Heart right ventricle (tissue), 16 donors: Measurements from ENCODE around the gene AKNAD1. TPM values are rescaled to one million over a fixed set of nuclear protein-coding genes. Genes with fewer than 3 reads are reported as not detected.
"Not testable (repeated sequence)": the region's sequence is repeated elsewhere in the genome, so short reads cannot be mapped to it uniquely, and the experiment has no call there.

Experiments
- ATAC-seq, 8 donors: fragments of 200-7000 bp; cut with Tn5 transposase; one replicate each; pipeline ENCODE4 v1.9.1; 2020; ENCODE audit warnings: mild to moderate bottlenecking in 8 of 8, moderate library complexity in 8 of 8, moderate number of reproducible peaks in 1 of 8
- DNase-seq, 2 donors: peaks; one replicate each; pipeline ENCODE4 v3.0.0-alpha.2; 2020
- H3K27ac ChIP-seq, 10 donors: fragments of 200-600 bp; sonication (generic) in 2 of 10; one replicate each; pipeline versions ENCODE4 v1.5.0 to v1.8.0; 2020 to 2022; ENCODE audit warnings: mild to moderate bottlenecking in 3 of 10
- H3K27me3 ChIP-seq, 7 donors: fragments of 200-600 bp; one replicate each; pipeline ENCODE4 v1.8.0; 2021 to 2022; ENCODE audit warnings: mild to moderate bottlenecking in 2 of 7
- H3K36me3 ChIP-seq, 9 donors: fragments of 200-600 bp; sonication (generic) in 1 of 9; one replicate each; pipeline versions ENCODE4 v1.5.0 to v1.8.0; 2020 to 2022; ENCODE audit warnings: mild to moderate bottlenecking in 2 of 9
- H3K4me1 ChIP-seq, 9 donors: fragments of 200-600 bp; sonication (generic) in 1 of 9; one replicate each; pipeline versions ENCODE4 v1.5.0 to v1.8.0; 2020 to 2022; ENCODE audit warnings: mild to moderate bottlenecking in 4 of 9
- H3K4me3 ChIP-seq, 10 donors: fragments of 200-600 bp; sonication (generic) in 2 of 10; one replicate each; pipeline versions ENCODE4 v1.5.0 to v1.8.0; 2020 to 2022; ENCODE audit warnings: mild to moderate bottlenecking in 7 of 10, moderate library complexity in 2 of 10
- H3K9me3 ChIP-seq, 11 donors: fragments of 200-600 bp in 10 of 11; sonication (generic) in 2 of 11; one replicate each; pipeline versions ENCODE4 v1.5.0 to v1.8.0; 2013 to 2022; ENCODE audit warnings: mild to moderate bottlenecking in 2 of 11, control low read depth in 1 of 11, moderate library complexity in 1 of 11
- CTCF ChIP-seq, 9 donors: fragments of 200-600 bp; sonication (generic) in 2 of 9; IDR thresholded peaks; one replicate each; pipeline versions ENCODE4 v1.5.0 to v1.8.0; 2021 to 2022; ENCODE audit warnings: antibody characterized with exemption in 9 of 9, mild to moderate bottlenecking in 5 of 9, moderate library complexity in 1 of 9
- WGBS, 2 donors: extraction: QIAGEN DNeasy Blood & Tissue Kit; methylation state at CpG; one replicate each; pipeline ENCODE4 v1.1.7; 2013; ENCODE audit warnings: inconsistent platforms in 1 of 2; 5-methylcytosine and 5-hydroxymethylcytosine counted together
- intact Hi-C, 10 donors: fragments of 100-400 bp; cut with DNase I; formaldehyde crosslinking; loops; one replicate each; pipeline versions ENCODE4 v1.11.1 to v1.14.2; 2022
- polyA plus RNA-seq, 2 donors: library from polyadenylated mRNA; stranded (reverse); fragments of 200-250 nt; gene quantifications; one replicate each; pipeline ENCODE4 v1.2.3, GENCODE V29; 2013
- total RNA-seq, 10 donors: library from RNA; stranded (reverse); fragmentation: NEBNext Ultra II Directional in 3 of 10; extraction: Animal tissue kit (Norgen Biotek cat#: 25700) in 3 of 10; gene quantifications; one replicate each; pipeline versions ENCODE4 v1.2.1 to v1.2.4, GENCODE V29; 2021 to 2023
- donor health status: Arrhythmogenic right ventricular cardiomyopathy.
- donor health status: ischemic (EF 13 %, LVEDD 7.1; RV severe dilation, severe dysfunction).
- donor health status: healthy with polysubstance abuse.
- donor health status: DM: no; HTN: yes; CAD: no.
- donor health status: DM: no; HTN: no; CAD: no.
- donor health status: ischemic (EF 25% LVEDD 6.9; RV normal size, moderate dysfunction).
- donor health status: ischemic (EF 25% LVEDD 5.7; RV mildly dilated, moderate dysfunction).
- donor health status: healthy.
- donor health status: DM: yes; HTN: yes; CAD: no.
- donor health status: Ischemic cardiomyopathy.
- donor health status: ischemic (EF 35%, LVEDD 5.7; RV mildly dilated, moderate dysfunction).
- donor health status: nonischemic (EF 11% LVEDD 7.7; RV severe dilation, severe dysfunction).
- donor health status: DM: yes; HTN: yes; CAD: no.
- donor health status: PGD.
- donor health status: ischemic (EF 29% LVEDD 5.4; RV normal size, mild dysfunction).
- donor health status: nonischemic (EF 23%, LVEDD 6.1; RV moderate dilation, normal function).

AKNAD1 gene
- total and polyA plus RNA-seq, 12 donors, result 0.06 to 0.15 TPM; not detected in 10

DNA sequence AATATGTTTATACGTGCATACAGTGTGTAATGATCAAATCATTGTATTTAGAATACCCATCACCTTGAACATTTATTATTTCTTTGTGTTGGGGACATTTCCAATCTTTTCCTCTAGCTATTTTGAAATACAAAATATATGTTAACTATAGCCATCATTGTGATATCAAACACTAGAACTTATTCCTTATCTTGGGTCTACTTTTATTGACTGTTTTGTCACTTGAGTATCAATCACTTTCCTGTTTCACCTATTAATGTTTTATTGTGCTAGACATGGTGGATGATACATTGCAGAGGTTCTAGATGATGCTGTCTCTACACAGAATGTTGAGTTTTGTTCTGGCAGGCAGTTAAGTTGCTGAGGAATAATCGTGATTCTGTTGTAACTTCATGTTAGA is 64.5 kb downstream of the AKNAD1 start:
- WGBS, 2 donors, result 98 to 99% methylated on average over 2 of the region's 2 CpGs
- DNase-seq (no peak), ATAC-seq (no peak)
- intact Hi-C loops, result no loop called here
- Histone ChIP-seq H3K4me1 (no peaks in the 10 kb centered on the region), H3K27ac (no peak overlapping the region), H3K4me3 (no peak overlapping the region), H3K27me3 (no peaks in the 10 kb centered on the region), H3K36me3 (peaks cover 0 to 100% (median 66%) of the 10 kb centered on the region in 9 donors), H3K9me3 (peaks cover 0 to 22% (median 5%) of the 10 kb centered on the region in 11 donors)
- no peak for TF ChIP-seq CTCF (IDR thresholded peaks at IDR 0.05)

DNA sequence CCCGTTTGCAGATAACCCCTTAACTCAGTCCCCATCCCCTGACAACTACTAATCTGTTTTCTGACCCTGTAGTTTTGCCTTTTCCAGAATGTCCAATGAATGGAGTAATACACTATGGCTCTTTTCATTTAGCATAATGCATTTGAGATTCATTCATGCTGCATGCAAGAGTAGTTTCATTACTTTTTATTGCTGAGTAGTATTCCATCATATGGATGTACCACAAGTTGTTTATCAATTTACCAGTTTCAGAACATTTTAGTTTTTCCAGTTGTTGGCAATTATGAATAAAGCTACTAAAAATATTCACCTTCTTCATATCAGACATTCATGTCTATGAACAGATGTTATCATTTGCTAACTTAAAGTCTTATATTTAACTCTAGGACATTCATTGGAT is 65.1 kb downstream of the AKNAD1 start:
- ATAC-seq (no peak), DNase-seq (no peak)
- intact Hi-C loops, result no loop called here
- no peak for TF ChIP-seq CTCF (IDR thresholded peaks at IDR 0.05)
- Histone ChIP-seq H3K27me3 (no peaks in the 10 kb centered on the region), H3K36me3 (peaks cover 0 to 100% (median 59%) of the 10 kb centered on the region in 9 donors), H3K4me1 (no peaks in the 10 kb centered on the region), H3K9me3 (peaks cover 0 to 22% (median 5%) of the 10 kb centered on the region in 11 donors), H3K4me3 (no peak overlapping the region), H3K27ac (no peak overlapping the region)
- 100% methylated on average over 1 of the region's 1 CpG for WGBS, 2 donors

DNA sequence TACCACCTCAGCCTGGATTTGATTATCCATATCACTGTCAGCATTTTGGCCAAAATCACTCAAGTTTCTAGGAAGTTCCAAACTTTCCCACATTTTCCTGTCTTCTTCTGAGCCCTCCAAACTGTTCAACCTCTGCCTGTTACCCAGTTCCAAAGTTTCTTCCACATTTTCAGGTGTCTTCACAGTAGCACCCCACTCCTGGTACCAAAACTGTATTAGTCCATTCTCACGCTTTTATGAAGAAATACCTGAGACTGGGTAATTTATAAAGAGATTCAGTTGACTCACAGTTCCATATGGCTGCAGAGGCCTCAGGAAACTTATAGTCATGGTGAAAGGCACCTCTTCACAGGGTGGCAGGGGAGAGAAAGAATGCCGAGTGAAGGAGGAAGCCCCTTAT is 71.0 kb downstream of the AKNAD1 start:
- no peak overlapping the region for H3K27ac ChIP-seq
- intact Hi-C loops, result no loop called here
- no peak for TF ChIP-seq CTCF (IDR thresholded peaks at IDR 0.05)
- no peaks in the 10 kb centered on the region for H3K4me1 ChIP-seq
- ATAC-seq (no peak), DNase-seq (no peak)
- WGBS, 2 donors, result 97 to 99% methylated on average over 2 of the region's 2 CpGs
- H3K9me3 ChIP-seq, result peaks cover 0 to 27% (median 14%) of the 10 kb centered on the region in 11 donors
- H3K36me3 ChIP-seq, result peaks cover 0 to 100% (median 54%) of the 10 kb centered on the region in 9 donors
- no peaks in the 10 kb centered on the region for H3K27me3 ChIP-seq
- H3K4me3 ChIP-seq, result no peak overlapping the region

- intact Hi-C loops, result no loop called here
- Histone ChIP-seq H3K4me3 (no peak overlapping the region), H3K27ac (no peak overlapping the region), H3K36me3 (peaks cover 0 to 100% (median 55%) of the 10 kb centered on the region in 9 donors), H3K9me3 (peaks cover 0 to 26% (median 14%) of the 10 kb centered on the region in 11 donors), H3K4me1 (no peaks in the 10 kb centered on the region), H3K27me3 (no peaks in the 10 kb centered on the region)
- TF ChIP-seq CTCF (IDR thresholded peaks at IDR 0.05), result no peak
- no peak for DNase-seq
- ATAC-seq, result no peak
- WGBS, 2 donors, result 96 to 98% methylated on average over 6 of the region's 6 CpGs
Measured at GRCh38 chr1:108785264-108785663, 71.6 kb downstream of the AKNAD1 start.

GRCh38 chr1:108781575-108781944 is 75.3 kb downstream of the AKNAD1 start:
- 100% methylated on average over 1 of the region's 1 CpG for WGBS, 2 donors
- Histone ChIP-seq H3K36me3 (peaks cover 0 to 100% (median 57%) of the 10 kb centered on the region in 9 donors), H3K9me3 (peaks cover 0 to 26% (median 14%) of the 10 kb centered on the region in 11 donors)
- intact Hi-C loops, H3K27me3 ChIP-seq, DNase-seq, H3K27ac ChIP-seq, H3K4me3 ChIP-seq, H3K4me1 ChIP-seq, ATAC-seq: not testable (repeated sequence)
